Stimulated activated CD8-positive, alpha-beta memory T cell treated with anti-CD3 and anti-CD28 coated beads, Interleukin-12 subunit alpha, Interleukin-12 subunit beta, amount 100 ng/mL, for 24 hours (primary cell): Measurements from ENCODE around the gene SEMA3A.

Source experiments
- DNase-seq: peaks from one replicate; pipeline ENCODE4 v3.0.0-alpha.2; 2020; ENCODE audit errors: extremely low read depth

Gene SEMA3A

GRCh38 chr7:84195295-84196060 lies 889 bp upstream of the SEMA3A start:
- DNase-seq = no peak

GRCh38 chr7:84193747-84194146 lies 842 bp downstream of the SEMA3A start:
- no peak for DNase-seq

GRCh38 chr7:84191842-84192241 lies 2.7 kb downstream of the SEMA3A start:
- no peak for DNase-seq

- no peak for DNase-seq
Measured at GRCh38 chr7:84191261-84191660, 3.3 kb downstream of the SEMA3A start.

GRCh38 chr7:84190016-84190705 lies 4.4 kb downstream of the SEMA3A start:
- no peak for DNase-seq

- DNase-seq = no peak
Measured at GRCh38 chr7:84188786-84189405, 5.7 kb downstream of the SEMA3A start.

- DNase-seq = no peak
Measured at GRCh38 chr7:84187813-84188510, 6.6 kb downstream of the SEMA3A start.

- DNase-seq = no peak
Measured at GRCh38 chr7:84187087-84187805, 7.3 kb downstream of the SEMA3A start.

- no peak for DNase-seq
Measured at GRCh38 chr7:84183741-84184140, 10.8 kb downstream of the SEMA3A start.

- DNase-seq = no peak
Measured at GRCh38 chr7:84182301-84182700, 12.3 kb downstream of the SEMA3A start.

- DNase-seq = no peak
Measured at GRCh38 chr7:84181628-84182027, 13.0 kb downstream of the SEMA3A start.

GRCh38 chr7:84177758-84178412 lies 16.7 kb downstream of the SEMA3A start:
- DNase-seq = no peak

- no peak for DNase-seq
Measured at GRCh38 chr7:84176716-84177115, 17.9 kb downstream of the SEMA3A start.

- DNase-seq = no peak
Measured at GRCh38 chr7:84175461-84175860, 19.1 kb downstream of the SEMA3A start.

- DNase-seq = no peak
Measured at GRCh38 chr7:84170646-84171045, 23.9 kb downstream of the SEMA3A start.

GRCh38 chr7:84162584-84162983 lies 32.0 kb downstream of the SEMA3A start:
- no peak for DNase-seq

GRCh38 chr7:84162125-84162524 lies 32.5 kb downstream of the SEMA3A start:
- no peak for DNase-seq

- no peak for DNase-seq
Measured at GRCh38 chr7:84161398-84161797, 33.2 kb downstream of the SEMA3A start.

- no peak for DNase-seq
Measured at GRCh38 chr7:84159435-84159834, 35.2 kb downstream of the SEMA3A start.

GRCh38 chr7:84157171-84157570 lies 37.4 kb downstream of the SEMA3A start:
- DNase-seq = no peak
